C4-2B (cell line): ENCODE results near the gene SPATA6.

Source experiments
- CTCF ChIP-seq: fragments of 450-650 bp; conservative IDR thresholded peaks from 2 replicates; pipeline ENCODE4 v1.5.1; 2017; ENCODE audit warnings: mild to moderate bottlenecking
- ZFX ChIP-seq: fragments of 450-650 bp; IDR thresholded peaks from 2 replicates; pipeline ENCODE4 v1.6.1; 2017

DNA sequence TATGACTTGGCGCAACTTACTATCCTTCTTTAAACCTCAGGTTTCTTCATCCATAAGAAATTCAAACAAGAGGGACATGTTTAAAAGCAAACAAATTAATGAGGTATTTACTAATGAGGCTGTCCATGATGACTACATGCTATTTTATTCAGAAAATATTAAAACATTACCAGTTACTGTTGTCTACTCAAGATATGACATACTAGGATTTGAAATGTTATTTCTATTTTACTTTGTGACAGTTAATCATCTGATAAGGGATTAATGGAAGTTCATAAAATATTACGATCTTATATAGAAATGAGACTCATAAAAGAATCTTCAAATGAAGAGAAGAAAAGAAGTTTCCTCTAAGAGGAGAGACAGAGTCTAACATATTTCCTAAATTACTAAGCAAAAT is 80.1 kb downstream of the SPATA6 start:
- TF ChIP-seq CTCF (no peak), ZFX (no peak)
